ENCODE results near the gene ANGPT4.

DNA sequence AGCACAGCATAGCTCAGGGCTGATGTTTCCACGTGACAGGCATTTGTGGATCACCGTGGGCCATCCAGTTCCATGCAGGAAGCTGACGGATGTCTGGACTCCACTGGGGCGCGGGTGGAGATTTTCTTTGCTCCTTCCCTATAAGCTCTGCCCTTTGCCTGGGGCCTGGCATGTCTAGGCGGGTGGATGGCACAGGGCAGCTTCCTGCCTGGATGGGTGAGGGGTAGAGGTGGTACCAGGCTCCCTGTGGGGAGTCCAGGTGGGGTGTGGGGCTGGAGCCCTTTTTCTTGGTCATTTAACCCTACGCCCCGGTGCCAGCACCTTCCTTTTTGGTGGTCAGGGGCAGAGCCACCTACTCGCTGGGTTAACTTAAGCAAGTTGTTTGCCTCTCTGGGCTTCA is 72.2 kb downstream of the ANGPT4 start:
- TF ChIP-seq POLR2A (IDR thresholded peaks at IDR 0.05) (no peak), EP300 (IDR thresholded peaks at IDR 0.05) (no peak), POLR2AphosphoS5 (IDR thresholded peaks at IDR 0.05) (no peak)
- TF ChIP-seq, protein P1, sequence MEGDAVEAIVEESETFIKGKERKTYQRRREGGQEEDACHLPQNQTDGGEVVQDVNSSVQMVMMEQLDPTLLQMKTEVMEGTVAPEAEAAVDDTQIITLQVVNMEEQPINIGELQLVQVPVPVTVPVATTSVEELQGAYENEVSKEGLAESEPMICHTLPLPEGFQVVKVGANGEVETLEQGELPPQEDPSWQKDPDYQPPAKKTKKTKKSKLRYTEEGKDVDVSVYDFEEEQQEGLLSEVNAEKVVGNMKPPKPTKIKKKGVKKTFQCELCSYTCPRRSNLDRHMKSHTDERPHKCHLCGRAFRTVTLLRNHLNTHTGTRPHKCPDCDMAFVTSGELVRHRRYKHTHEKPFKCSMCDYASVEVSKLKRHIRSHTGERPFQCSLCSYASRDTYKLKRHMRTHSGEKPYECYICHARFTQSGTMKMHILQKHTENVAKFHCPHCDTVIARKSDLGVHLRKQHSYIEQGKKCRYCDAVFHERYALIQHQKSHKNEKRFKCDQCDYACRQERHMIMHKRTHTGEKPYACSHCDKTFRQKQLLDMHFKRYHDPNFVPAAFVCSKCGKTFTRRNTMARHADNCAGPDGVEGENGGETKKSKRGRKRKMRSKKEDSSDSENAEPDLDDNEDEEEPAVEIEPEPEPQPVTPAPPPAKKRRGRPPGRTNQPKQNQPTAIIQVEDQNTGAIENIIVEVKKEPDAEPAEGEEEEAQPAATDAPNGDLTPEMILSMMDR (IDR thresholded peaks at IDR 0.05): no peak

Measured in suprapubic skin (tissue), 4 donors.